ENCODE data around the gene OCA2.

- TF ChIP-seq POLR2A (IDR thresholded peaks at IDR 0.05) (no peak), CTCF (IDR thresholded peaks at IDR 0.05) (no peak)
Measured at GRCh38 chr15:27725731-27726130, 373.4 kb downstream of the OCA2 start.

Data from heart left ventricle (tissue), 13 donors.